ENCODE results near the gene SNORC. TPM values are rescaled to one million over a fixed set of nuclear protein-coding genes. Genes with fewer than 3 reads are reported as not detected.

SNORC gene
- total RNA-seq, 1 donor from 2014 or later: 2.8 TPM

DNA sequence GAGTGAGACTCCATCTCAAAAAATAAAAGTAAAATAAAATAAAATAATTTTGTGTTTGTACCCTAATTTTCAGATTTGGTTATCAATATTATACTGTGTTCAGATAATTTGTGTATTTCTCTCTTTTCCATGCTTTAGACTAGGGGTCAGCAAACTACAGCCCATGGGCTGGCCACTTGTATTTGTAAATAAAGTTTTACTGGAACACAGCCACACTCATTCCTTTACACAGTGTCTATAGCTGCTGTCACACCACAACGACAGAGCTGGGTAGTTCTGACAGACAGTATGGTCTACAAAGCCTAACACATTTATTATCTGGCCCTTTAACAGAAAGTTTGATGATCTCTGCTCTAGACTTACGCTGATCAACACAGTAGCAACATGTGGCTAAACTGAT lies 43.8 kb downstream of the SNORC start:
- H3K4me1 Mint-ChIP-seq (ENCODE audit: low read depth): no peaks in the 10 kb centered on the region
- H3K27me3 Mint-ChIP-seq: peaks cover under 1% of the 10 kb centered on the region
- no peak overlapping the region for H3K4me3 Mint-ChIP-seq (ENCODE audit: low read depth)
- peaks cover 23% of the 10 kb centered on the region for H3K9me3 Mint-ChIP-seq (ENCODE audit: low read depth)
- peaks cover 4% of the 10 kb centered on the region for H3K36me3 Mint-ChIP-seq (ENCODE audit: insufficient read depth)
- TF ChIP-seq, protein P1, sequence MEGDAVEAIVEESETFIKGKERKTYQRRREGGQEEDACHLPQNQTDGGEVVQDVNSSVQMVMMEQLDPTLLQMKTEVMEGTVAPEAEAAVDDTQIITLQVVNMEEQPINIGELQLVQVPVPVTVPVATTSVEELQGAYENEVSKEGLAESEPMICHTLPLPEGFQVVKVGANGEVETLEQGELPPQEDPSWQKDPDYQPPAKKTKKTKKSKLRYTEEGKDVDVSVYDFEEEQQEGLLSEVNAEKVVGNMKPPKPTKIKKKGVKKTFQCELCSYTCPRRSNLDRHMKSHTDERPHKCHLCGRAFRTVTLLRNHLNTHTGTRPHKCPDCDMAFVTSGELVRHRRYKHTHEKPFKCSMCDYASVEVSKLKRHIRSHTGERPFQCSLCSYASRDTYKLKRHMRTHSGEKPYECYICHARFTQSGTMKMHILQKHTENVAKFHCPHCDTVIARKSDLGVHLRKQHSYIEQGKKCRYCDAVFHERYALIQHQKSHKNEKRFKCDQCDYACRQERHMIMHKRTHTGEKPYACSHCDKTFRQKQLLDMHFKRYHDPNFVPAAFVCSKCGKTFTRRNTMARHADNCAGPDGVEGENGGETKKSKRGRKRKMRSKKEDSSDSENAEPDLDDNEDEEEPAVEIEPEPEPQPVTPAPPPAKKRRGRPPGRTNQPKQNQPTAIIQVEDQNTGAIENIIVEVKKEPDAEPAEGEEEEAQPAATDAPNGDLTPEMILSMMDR (IDR thresholded peaks at IDR 0.05; ENCODE audit: unreplicated experiment): no peak
- no peak for DNase-seq (ENCODE audit: low spot score, unreplicated experiment)
- H3K27ac Mint-ChIP-seq: no peak overlapping the region

DNA sequence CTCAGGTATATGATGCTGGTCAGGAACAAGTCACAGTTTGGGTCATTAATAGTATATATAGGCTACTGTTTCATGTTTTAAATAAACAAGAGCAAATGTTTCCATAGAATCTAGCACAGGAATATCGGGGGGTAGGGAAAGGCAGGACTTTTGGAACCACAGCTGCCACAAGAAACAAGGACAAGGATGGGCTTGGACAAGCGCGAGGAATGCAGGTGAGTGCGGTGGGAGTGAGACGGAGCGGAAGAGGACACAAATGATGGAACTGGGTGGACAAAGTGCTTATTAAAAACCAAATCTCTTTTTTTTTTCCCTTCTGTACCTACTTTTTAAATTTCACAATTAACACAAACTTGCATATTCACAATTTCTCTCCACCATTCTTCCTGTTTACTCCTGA lies 49.1 kb downstream of the SNORC start:
- H3K4me3 Mint-ChIP-seq (ENCODE audit: low read depth): no peak overlapping the region
- H3K27me3 Mint-ChIP-seq: peaks cover 30% of the 10 kb centered on the region
- H3K9me3 Mint-ChIP-seq (ENCODE audit: low read depth): no peaks in the 10 kb centered on the region
- TF ChIP-seq, protein P1 (IDR thresholded peaks at IDR 0.05; ENCODE audit: unreplicated experiment): no peak
- H3K27ac Mint-ChIP-seq: no peak overlapping the region
- no peak for DNase-seq (ENCODE audit: low spot score, unreplicated experiment)
- H3K36me3 Mint-ChIP-seq (ENCODE audit: insufficient read depth): no peaks in the 10 kb centered on the region
- no peaks in the 10 kb centered on the region for H3K4me1 Mint-ChIP-seq (ENCODE audit: low read depth)

DNA sequence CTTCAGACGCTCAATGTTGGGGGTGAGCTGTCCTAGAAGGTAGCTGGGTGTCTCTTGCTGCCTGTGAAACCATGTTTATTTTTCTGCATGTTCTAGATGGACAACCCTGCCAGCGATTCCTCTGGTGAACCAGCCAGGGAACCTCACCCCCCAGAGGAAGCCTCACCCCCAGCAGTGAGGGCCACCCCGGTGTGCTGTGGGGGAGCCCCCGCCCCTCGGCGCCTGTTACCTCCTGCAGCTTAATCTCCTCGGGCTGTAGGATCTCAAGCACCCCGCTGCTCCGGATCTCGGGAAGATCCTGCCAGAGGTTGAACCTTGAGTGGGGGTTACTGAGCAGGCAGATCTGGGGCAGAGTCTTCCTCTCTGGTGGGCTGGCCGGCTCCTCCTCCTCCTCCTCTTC lies 50.0 kb downstream of the SNORC start:
- TF ChIP-seq, protein P1 (IDR thresholded peaks at IDR 0.05; ENCODE audit: unreplicated experiment): no peak
- Mint-ChIP-seq H3K4me3 (ENCODE audit: low read depth) (no peak overlapping the region), H3K27ac (no peak overlapping the region), H3K4me1 (ENCODE audit: low read depth) (no peaks in the 10 kb centered on the region), H3K36me3 (ENCODE audit: insufficient read depth) (no peaks in the 10 kb centered on the region), H3K27me3 (peaks cover 37% of the 10 kb centered on the region), H3K9me3 (ENCODE audit: low read depth) (no peaks in the 10 kb centered on the region)
- DNase-seq (ENCODE audit: low spot score, unreplicated experiment): no peak

DNA sequence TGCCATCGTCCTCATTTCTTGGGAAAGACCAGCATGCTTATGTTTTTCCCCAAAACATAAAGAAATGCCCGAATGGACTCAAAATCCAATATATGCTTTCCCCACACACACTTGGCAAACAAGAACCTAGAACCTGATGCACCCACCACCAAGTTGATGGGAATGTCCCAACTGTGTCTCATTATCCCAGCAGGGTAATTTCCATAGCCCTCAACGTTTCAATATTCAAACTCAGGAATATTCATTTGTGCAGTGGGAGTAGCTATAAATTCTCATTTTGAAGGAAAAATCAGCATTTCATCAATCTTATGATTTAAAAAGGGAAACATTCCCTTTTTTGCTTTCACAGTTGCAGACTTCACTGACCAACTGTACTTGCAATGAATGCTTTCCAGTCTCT lies 50.7 kb downstream of the SNORC start:
- DNase-seq (ENCODE audit: low spot score, unreplicated experiment): no peak
- Mint-ChIP-seq H3K36me3 (ENCODE audit: insufficient read depth) (no peaks in the 10 kb centered on the region), H3K4me1 (ENCODE audit: low read depth) (no peaks in the 10 kb centered on the region), H3K9me3 (ENCODE audit: low read depth) (no peaks in the 10 kb centered on the region), H3K27ac (no peak overlapping the region), H3K27me3 (peaks cover 44% of the 10 kb centered on the region), H3K4me3 (ENCODE audit: low read depth) (no peak overlapping the region)
- TF ChIP-seq, protein P1 (IDR thresholded peaks at IDR 0.05; ENCODE audit: unreplicated experiment): no peak

DNA sequence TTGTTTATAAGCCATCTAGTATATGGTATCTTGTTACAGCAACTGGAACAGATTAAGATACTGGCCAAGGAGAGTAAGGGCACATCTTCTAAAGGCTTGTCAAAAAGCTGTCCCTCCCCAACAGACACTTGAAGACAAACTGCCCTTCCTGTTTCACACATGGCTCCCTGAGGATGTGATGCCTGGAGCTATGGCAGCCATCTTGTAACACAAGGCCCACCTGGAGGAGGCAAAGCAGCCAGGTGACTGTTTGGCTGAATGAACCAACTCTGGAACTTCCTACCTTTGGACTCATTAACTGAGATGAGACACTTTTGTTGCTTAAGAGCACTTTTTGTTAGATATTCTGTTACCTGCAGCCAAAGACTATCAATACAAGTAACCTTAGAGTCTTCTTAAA lies 54.4 kb downstream of the SNORC start:
- Mint-ChIP-seq H3K9me3 (ENCODE audit: low read depth) (no peaks in the 10 kb centered on the region), H3K36me3 (ENCODE audit: insufficient read depth) (no peaks in the 10 kb centered on the region), H3K27ac (no peak overlapping the region), H3K4me3 (ENCODE audit: low read depth) (no peak overlapping the region), H3K4me1 (ENCODE audit: low read depth) (peaks cover 9% of the 10 kb centered on the region), H3K27me3 (peaks cover 61% of the 10 kb centered on the region)
- TF ChIP-seq, protein P1 (IDR thresholded peaks at IDR 0.05; ENCODE audit: unreplicated experiment): no peak
- DNase-seq (ENCODE audit: low spot score, unreplicated experiment): no peak

Measured in progenitor cell of endocrine pancreas (in vitro differentiated cells).